GM12878 (cell line): ENCODE measurements around the gene KRT10. TPM values are rescaled to one million over a fixed set of nuclear protein-coding genes. Genes with fewer than 3 reads are reported as not detected.

Source experiments
- BACH1 ChIP-seq: fragments of 450-650 bp; IDR thresholded peaks from 2 replicates; pipeline ENCODE4 v1.6.1; 2017; ENCODE audit warnings: mild to moderate bottlenecking, borderline replicate concordance
- CBX5 ChIP-seq: sonication (generic); IDR thresholded peaks from 2 replicates; pipeline ENCODE4 v1.6.1; 2016; ENCODE audit warnings: low read depth, moderate library complexity, mild to moderate bottlenecking, inconsistent platforms
- CHD2 ChIP-seq: IDR thresholded peaks from 2 replicates; pipeline ENCODE4 v1.6.1; 2011; ENCODE audit warnings: low read depth, low read length, improper control_type of control experiment, borderline replicate concordance
- CHD4 ChIP-seq: fragments of 200-600 bp; sonication (generic); IDR thresholded peaks from 2 replicates; pipeline ENCODE4 v1.6.1; 2016; ENCODE audit warnings: mild to moderate bottlenecking
- CREB1 ChIP-seq: IDR thresholded peaks from 2 replicates; pipeline ENCODE4 v1.6.1; 2012; ENCODE audit warnings: low read depth, mild to moderate bottlenecking, inconsistent platforms
- CREM ChIP-seq: IDR thresholded peaks from 2 replicates; pipeline ENCODE4 v1.6.1; 2014; ENCODE audit warnings: antibody characterized with exemption, low read depth
- E2F4 ChIP-seq: IDR thresholded peaks from 2 replicates; pipeline ENCODE4 v1.6.1; 2012; ENCODE audit warnings: low read depth, low read length, improper control_type of control experiment
- EED ChIP-seq: sonication (generic); IDR thresholded peaks from 2 replicates; pipeline ENCODE4 v1.6.1; 2016; ENCODE audit warnings: antibody characterized with exemption, low read depth
- EP300 ChIP-seq, 2 experiments: fragments of 150-350 bp in 1 of 2; IDR thresholded peaks; 2 replicates each; pipeline ENCODE4 v1.6.1; 2011 to 2012; ENCODE audit warnings: low read depth in 2 of 2, low read length in 2 of 2, borderline replicate concordance in 1 of 2, improper control_type of control experiment in 1 of 2, inconsistent platforms in 1 of 2; ENCODE audit not compliant: control insufficient read depth in 1 of 2
- ETV6 ChIP-seq, 2 experiments: fragments of 450-650 bp in 1 of 2; IDR thresholded peaks in 1 of 2; conservative IDR thresholded peaks in 1 of 2; 2 replicates each; pipeline ENCODE4 v1.6.1; 2014; ENCODE audit warnings: antibody characterized with exemption in 1 of 2, borderline replicate concordance in 1 of 2, low read depth in 1 of 2, mild to moderate bottlenecking in 1 of 2, moderate library complexity in 1 of 2
- HCFC1 ChIP-seq: fragments of 150-350 bp; IDR thresholded peaks from 2 replicates; pipeline ENCODE4 v1.6.1; 2014; ENCODE audit warnings: low read length
- HDAC2 ChIP-seq: fragments of 200-600 bp; sonication (generic); IDR thresholded peaks from 2 replicates; pipeline ENCODE4 v1.6.1; 2017
- IKZF2 ChIP-seq, 2 experiments: fragments of 450-650 bp; IDR thresholded peaks; 2 replicates each; pipeline ENCODE4 v1.6.1; 2017; ENCODE audit warnings: mild to moderate bottlenecking in 2 of 2, moderate library complexity in 2 of 2
- NFIC ChIP-seq: IDR thresholded peaks from 2 replicates; pipeline ENCODE4 v1.6.1; 2012; ENCODE audit warnings: low read depth, mild to moderate bottlenecking, inconsistent platforms, low read length, moderate library complexity
- NFYA ChIP-seq: IDR thresholded peaks from 2 replicates; pipeline ENCODE4 v1.6.1; 2011; ENCODE audit warnings: low read depth, mild to moderate bottlenecking, low read length, improper control_type of control experiment, borderline replicate concordance
- RFX5 ChIP-seq: IDR thresholded peaks from 2 replicates; pipeline ENCODE4 v1.6.1; 2011; ENCODE audit warnings: low read depth, low read length, improper control_type of control experiment
- SMC3 ChIP-seq: IDR thresholded peaks from 2 replicates; pipeline ENCODE4 v1.6.1; 2011; ENCODE audit warnings: low read length, improper control_type of control experiment, borderline replicate concordance
- SPI1 ChIP-seq: IDR thresholded peaks from 2 replicates; pipeline ENCODE4 v1.6.1; 2011; ENCODE audit warnings: low read depth, mild to moderate bottlenecking, low read length, moderate library complexity, borderline replicate concordance; ENCODE audit not compliant: insufficient read depth
- SUPT20H ChIP-seq: IDR thresholded peaks from 2 replicates; pipeline ENCODE4 v1.6.1; 2011; ENCODE audit warnings: low read depth, mild to moderate bottlenecking, low read length, moderate library complexity, borderline replicate concordance; ENCODE audit not compliant: control insufficient read depth
- SUZ12 ChIP-seq: fragments of 200-600 bp; sonication (generic); IDR thresholded peaks from one replicate; pipeline ENCODE4 v1.6.1; 2018; ENCODE audit warnings: antibody characterized with exemption, mild to moderate bottlenecking; ENCODE audit not compliant: unreplicated experiment
- TCF12 ChIP-seq: IDR thresholded peaks from 2 replicates; pipeline ENCODE4 v1.6.1; 2011; ENCODE audit warnings: low read depth, mild to moderate bottlenecking, low read length
- USF2 ChIP-seq: IDR thresholded peaks from 2 replicates; pipeline ENCODE4 v1.6.1; 2011; ENCODE audit warnings: low read depth, low read length, improper control_type of control experiment, borderline replicate concordance
- ZNF687 ChIP-seq: fragments of 450-650 bp; IDR thresholded peaks from 2 replicates; pipeline ENCODE4 v1.6.1; 2017; ENCODE audit warnings: mild to moderate bottlenecking, moderate library complexity
- polyA plus RNA-seq, 11 experiments: library from polyadenylated mRNA; depleted of rRNA in 4 of 11; unstranded in 6 of 11; stranded (reverse) in 5 of 11; fragments of >200 nt; fragmentation: Nextera tagmentation in 4 of 11; fragmentation: Illumina TruSeq in 1 of 11; extraction: Ambion mirVana in 4 of 11; extraction: Trizol in 1 of 11; gene quantifications; 1 replicate in 1 of 11; 2 replicates in 10 of 11; pipeline versions ENCODE4 v1.2.1 to v1.2.3, GENCODE V29; 2011 to 2016; ENCODE audit warnings: inconsistent platforms in 2 of 11, missing spikeins in 2 of 11, low read depth in 1 of 11
- total RNA-seq, 4 experiments: library from RNA; depleted of rRNA in 3 of 4; stranded (reverse); fragments of >200 nt in 3 of 4; fragmentation: Illumina TruSeq in 1 of 4; extraction: Trizol in 1 of 4; gene quantifications; 2 replicates each; pipeline versions ENCODE4 v1.2.1 to v1.2.3, GENCODE V29; 2013 to 2021

Gene KRT10
- total and polyA plus RNA-seq, 10 of the 15 experiments (the other 5 are each of a cell fraction or from before 2014, with no cell fraction given) = 10.8 to 98.5 (median 23.9) TPM

- TF ChIP-seq ZNF687 (no peak), CREB1 (0 out of 2 replicates have a peak, but pooled peaks have one; percentile 31), E2F4 (no peak), SUZ12 (no peak), USF2 (no peak), ETV6 (conservative IDR thresholded peaks at IDR 0.05 in 1 of 2, IDR thresholded peaks at IDR 0.05 in 1 of 2; ENCODE audit: borderline replicate concordance in 1 of 2, low read depth in 1 of 2) (peak in 1 of 2 experiments; percentile 95; a peak in 2 of 4 replicates), SPI1 (no peak), EED (peak; percentile 53; the same call in 1 of the 2 replicates), CHD2 (no peak), RFX5 (no peak), HCFC1 (no peak), CBX5 (no peak), HDAC2 (no peak), CHD4 (no peak), TCF12 (no peak), BACH1 (no peak), SUPT20H (no peak), SMC3 (no peak), IKZF2 (IDR thresholded peaks at IDR 0.05) (no peak), EP300 (IDR thresholded peaks at IDR 0.05; ENCODE audit: borderline replicate concordance in 1 of 2, control insufficient read depth in 1 of 2, low read depth in 2 of 2, low read length in 2 of 2) (no peak), NFYA (no peak), NFIC (peak; percentile 65; the same call in 1 of the 2 replicates), CREM (peak; percentile 37; the same call in 1 of the 2 replicates)
Measured at GRCh38 chr17:40820228-40820838, 2.1 kb downstream of the KRT10 start (continued).
